ENCODE data around the gene MBL2.

Gene MBL2

DNA sequence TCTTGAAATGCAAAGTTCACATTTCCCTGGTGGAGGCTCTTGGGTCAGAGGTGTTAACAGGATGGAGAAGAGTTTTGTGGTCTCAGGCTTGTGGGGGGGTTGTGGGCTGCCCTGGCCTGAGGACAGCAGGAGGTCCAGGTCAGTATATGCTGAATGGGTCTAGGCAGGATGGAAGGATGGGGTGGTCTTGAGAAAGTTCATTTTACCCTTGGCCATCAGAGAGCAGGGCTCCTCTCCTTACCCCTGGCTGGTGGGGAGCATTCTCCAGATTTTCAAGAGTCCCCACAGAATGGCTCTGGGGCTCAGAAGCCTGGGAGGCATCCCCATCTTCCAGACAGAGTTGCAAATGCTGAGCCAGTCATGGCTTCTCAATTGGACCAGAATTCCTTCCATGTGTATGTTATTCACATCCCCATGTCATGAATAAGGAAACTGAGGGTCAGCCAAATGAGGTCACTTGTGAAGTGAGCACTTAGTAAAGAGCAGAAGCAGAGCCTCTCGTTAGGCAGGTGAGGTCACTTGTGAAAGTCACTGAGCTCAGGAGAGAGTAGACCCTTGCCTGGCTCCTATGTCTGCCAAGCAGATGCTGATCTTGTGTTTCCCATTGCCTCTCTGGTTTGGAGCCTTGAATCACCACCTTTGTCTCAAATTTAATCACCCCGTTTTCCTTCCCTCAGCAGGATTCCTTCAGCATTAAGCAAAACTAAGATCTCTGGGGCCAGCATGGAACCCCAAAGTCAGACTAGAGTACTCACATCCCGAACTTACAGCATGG lies 33.0 kb downstream of the MBL2 start:
- DNase-seq = no peak

DNA sequence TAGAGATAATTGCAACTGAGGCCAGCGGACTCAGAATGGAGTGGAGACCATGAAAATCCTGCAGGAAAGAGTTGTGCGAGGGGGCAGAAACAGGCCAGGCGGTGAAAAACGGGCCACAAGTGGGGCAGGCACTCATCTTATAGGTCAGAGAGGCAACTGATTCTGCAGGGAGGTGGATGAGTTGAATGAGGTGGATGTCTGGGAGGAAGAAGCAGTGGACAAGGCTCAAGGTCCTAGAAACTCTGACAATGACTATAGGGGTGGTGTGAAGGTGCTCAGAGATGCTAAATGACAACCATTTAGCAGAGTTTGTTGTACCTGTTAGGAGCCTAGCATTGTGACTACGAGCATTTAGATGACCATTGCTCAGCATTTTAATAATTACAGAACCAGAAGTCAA lies 33.6 kb downstream of the MBL2 start:
- no peak for DNase-seq

DNA sequence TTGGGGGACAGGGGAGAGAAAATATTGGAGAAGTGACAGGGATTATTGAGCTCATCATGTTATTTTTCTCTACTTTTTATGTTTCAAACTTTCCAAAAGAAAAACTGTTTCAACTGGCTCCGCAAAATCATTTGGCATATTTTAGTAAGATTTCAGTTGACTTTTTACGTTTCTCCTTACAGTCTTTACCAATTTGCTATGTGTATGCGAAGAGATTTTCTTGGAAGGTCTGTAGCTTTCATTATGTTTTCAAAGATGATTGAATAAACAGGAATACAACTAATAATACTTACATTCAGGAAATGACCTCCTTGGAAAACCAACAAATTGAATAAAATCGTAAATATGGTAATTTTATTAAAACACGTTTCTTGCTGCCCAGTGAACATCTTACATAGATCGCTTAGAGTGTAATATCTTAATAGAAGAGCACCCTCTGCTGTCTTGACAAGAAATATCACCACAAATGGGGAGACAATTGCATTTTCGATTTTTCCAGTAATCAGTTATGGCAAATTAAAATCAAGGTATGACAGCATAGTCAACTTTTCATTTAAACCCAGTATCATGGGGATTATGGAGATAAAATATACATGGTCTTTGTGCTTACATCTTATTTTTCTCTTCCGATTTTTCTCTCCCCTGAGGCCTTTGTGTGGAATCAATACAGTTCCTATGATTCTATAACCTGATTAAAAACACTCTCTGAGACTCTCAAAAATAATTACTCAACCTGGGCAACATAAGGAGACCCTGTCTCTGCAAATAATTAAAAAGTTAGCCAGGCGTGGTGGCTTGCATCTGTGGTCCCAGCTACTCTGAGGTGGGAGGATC lies 43.1 kb downstream of the MBL2 start:
- no peak for DNase-seq

DNA sequence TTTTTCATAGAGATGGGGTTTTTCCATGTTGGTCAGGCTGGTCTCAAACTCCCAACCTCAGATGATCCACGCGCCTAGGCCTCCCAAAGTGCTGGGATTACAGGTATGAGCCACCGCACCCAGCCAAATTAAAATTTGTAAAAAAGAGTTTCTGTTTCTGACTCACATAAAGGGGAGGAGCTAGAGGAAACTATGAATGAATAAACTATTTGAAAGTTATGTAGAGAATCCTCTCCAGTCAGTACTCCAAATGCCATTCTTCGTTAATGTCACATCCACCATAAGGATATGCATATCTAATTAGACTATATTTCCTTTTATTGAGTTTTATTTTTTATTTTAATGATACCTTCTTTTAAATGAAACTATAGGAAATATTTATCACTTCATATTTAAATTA lies 52.6 kb downstream of the MBL2 start:
- DNase-seq = no peak

All from NCI-H526 treated with DMSO at 0.1 percent for 48 hours (cell line).